DOHH2 (cell line): ENCODE results near the gene SYT3.
"Not testable (repeated sequence)": the region's sequence is repeated elsewhere in the genome, so short reads cannot be mapped to it uniquely, and the experiment has no call there.

Experiments used
- H3F3A ChIP-seq: fragments of 200-600 bp; sonication (generic), shearing (Covaris generic); 2 replicates; pipeline ENCODE4 v1.6.0; 2016; ENCODE audit warnings: antibody characterized with exemption, mild to moderate bottlenecking; ENCODE audit not compliant: control insufficient read depth, insufficient read depth
- H3K27ac ChIP-seq: fragments of 200-600 bp; sonication (generic); 2 replicates; pipeline ENCODE4 v1.5.1; 2014; ENCODE audit warnings: low read depth, mild to moderate bottlenecking, low read length, moderate library complexity
- H3K27me3 ChIP-seq: fragments of 200-600 bp; sonication (generic); 2 replicates; pipeline ENCODE4 v1.6.1; 2014; ENCODE audit warnings: mild to moderate bottlenecking, low read length, mixed read lengths; ENCODE audit not compliant: control insufficient read depth
- H3K36me3 ChIP-seq: fragments of 200-600 bp; sonication (generic); 2 replicates; pipeline ENCODE4 v1.6.1; 2014; ENCODE audit warnings: mild to moderate bottlenecking, low read length, moderate library complexity, mixed read lengths; ENCODE audit not compliant: control insufficient read depth
- H3K4me1 ChIP-seq: fragments of 200-600 bp; sonication (generic); 2 replicates; pipeline ENCODE4 v1.6.1; 2014; ENCODE audit warnings: mild to moderate bottlenecking, low read length, mixed read lengths; ENCODE audit not compliant: control insufficient read depth
- H3K4me2 ChIP-seq: fragments of 200-600 bp; sonication (generic); 2 replicates; pipeline ENCODE4 v1.6.0; 2014; ENCODE audit warnings: mild to moderate bottlenecking, low read length, moderate library complexity
- H3K4me3 ChIP-seq: fragments of 200-600 bp; sonication (generic); 2 replicates; pipeline ENCODE4 v1.5.1; 2014; ENCODE audit warnings: mild to moderate bottlenecking, low read length, mixed read lengths
- H3K79me2 ChIP-seq: fragments of 200-600 bp; sonication (generic); 2 replicates; pipeline ENCODE4 v1.6.1; 2014; ENCODE audit warnings: mild to moderate bottlenecking, low read length, mixed read lengths; ENCODE audit not compliant: control insufficient read depth
- H3K9me2 ChIP-seq: fragments of 200-600 bp; sonication (generic); replicated peaks from 2 replicates; pipeline ENCODE4 v1.6.1; 2014; ENCODE audit warnings: mild to moderate bottlenecking, low read length, mixed read lengths; ENCODE audit not compliant: control insufficient read depth
- H3K9me3 ChIP-seq: fragments of 200-600 bp; sonication (generic); 2 replicates; pipeline ENCODE4 v1.6.1; 2014; ENCODE audit warnings: antibody characterized with exemption, low read length, mixed read lengths; ENCODE audit not compliant: control insufficient read depth, insufficient read depth
- H4K20me1 ChIP-seq: fragments of 200-600 bp; sonication (generic); 2 replicates; pipeline ENCODE4 v1.6.0; 2014; ENCODE audit warnings: low read depth, mild to moderate bottlenecking, antibody characterized with exemption, low read length, moderate library complexity; ENCODE audit not compliant: control insufficient read depth, insufficient read depth
- CTCF ChIP-seq: fragments of 200-600 bp; sonication (generic); IDR thresholded peaks from one replicate; pipeline ENCODE4 v1.5.1; 2014; ENCODE audit warnings: antibody characterized with exemption, mild to moderate bottlenecking, low read depth, low read length; ENCODE audit not compliant: poor library complexity, severe bottlenecking
- EZH2phosphoT487 ChIP-seq: fragments of 200-600 bp; sonication (generic); IDR thresholded peaks from 2 replicates; pipeline ENCODE4 v1.6.1; 2017; ENCODE audit warnings: borderline replicate concordance, mild to moderate bottlenecking, antibody characterized with exemption, low read length, moderate library complexity, mixed read lengths

Gene SYT3

GRCh38 chr19:50626795-50627194, 12.9 kb downstream of the SYT3 start:
- Histone ChIP-seq H3K27ac (no peak overlapping the region), H3F3A (no peaks in the 10 kb centered on the region), H3K4me3 (no peak overlapping the region), H4K20me1 (no peaks in the 10 kb centered on the region), H3K4me2 (no peak overlapping the region), H3K27me3 (no peaks in the 10 kb centered on the region), H3K9me2 (no peaks in the 10 kb centered on the region), H3K4me1 (no peaks in the 10 kb centered on the region), H3K36me3 (no peaks in the 10 kb centered on the region), H3K9me3 (no peaks in the 10 kb centered on the region), H3K79me2 (no peaks in the 10 kb centered on the region)
- TF ChIP-seq CTCF, result no peak
- no peak for TF ChIP-seq EZH2phosphoT487

- no peaks in the 10 kb centered on the region for H3K36me3 ChIP-seq
- TF ChIP-seq CTCF, result no peak
- no peak for TF ChIP-seq EZH2phosphoT487
- H3K9me3 ChIP-seq, result no peaks in the 10 kb centered on the region
- no peak overlapping the region for H3K4me2 ChIP-seq
- no peaks in the 10 kb centered on the region for H3K79me2 ChIP-seq
- H3K4me3 ChIP-seq, result no peak overlapping the region
- H3K27ac ChIP-seq, result no peak overlapping the region
- no peaks in the 10 kb centered on the region for H3F3A ChIP-seq
- no peaks in the 10 kb centered on the region for H3K27me3 ChIP-seq
- no peaks in the 10 kb centered on the region for H3K9me2 ChIP-seq
- H4K20me1 ChIP-seq, result no peaks in the 10 kb centered on the region
- H3K4me1 ChIP-seq, result no peaks in the 10 kb centered on the region
These were observed 13.7 kb downstream of the SYT3 start for GRCh38 chr19:50626011-50626410.

- no peak overlapping the region for H3K27ac ChIP-seq
- no peak for TF ChIP-seq EZH2phosphoT487
- TF ChIP-seq CTCF, result no peak
- H3K9me3 ChIP-seq, result no peaks in the 10 kb centered on the region
- H3F3A ChIP-seq, result no peaks in the 10 kb centered on the region
- no peak overlapping the region for H3K4me3 ChIP-seq
- no peaks in the 10 kb centered on the region for H4K20me1 ChIP-seq
- no peaks in the 10 kb centered on the region for H3K9me2 ChIP-seq
- no peaks in the 10 kb centered on the region for H3K27me3 ChIP-seq
- H3K4me1 ChIP-seq, result no peaks in the 10 kb centered on the region
- no peaks in the 10 kb centered on the region for H3K36me3 ChIP-seq
- no peaks in the 10 kb centered on the region for H3K79me2 ChIP-seq
- H3K4me2 ChIP-seq, result no peak overlapping the region
These were observed 14.6 kb downstream of the SYT3 start for GRCh38 chr19:50624949-50625600.

- H3K79me2 ChIP-seq, H3K9me2 ChIP-seq, H3K4me1 ChIP-seq, H3K4me2 ChIP-seq, H3K27me3 ChIP-seq, H3K27ac ChIP-seq, H3K4me3 ChIP-seq, H4K20me1 ChIP-seq, H3K9me3 ChIP-seq, H3K36me3 ChIP-seq, H3F3A ChIP-seq: not testable (repeated sequence)
These were observed 19.2 kb downstream of the SYT3 start for GRCh38 chr19:50620394-50620906.

GRCh38 chr19:50619184-50619583, 20.5 kb downstream of the SYT3 start:
- not testable (repeated sequence) for H3K27me3 ChIP-seq, H3K9me3 ChIP-seq, H3K79me2 ChIP-seq, H3K36me3 ChIP-seq, H3F3A ChIP-seq, H3K4me3 ChIP-seq, H3K9me2 ChIP-seq, H3K27ac ChIP-seq, H4K20me1 ChIP-seq, H3K4me2 ChIP-seq, H3K4me1 ChIP-seq

- not testable (repeated sequence) for H3K4me3 ChIP-seq, H3K27me3 ChIP-seq, H4K20me1 ChIP-seq, H3K4me1 ChIP-seq, H3K27ac ChIP-seq, H3K36me3 ChIP-seq, H3K9me2 ChIP-seq, H3K79me2 ChIP-seq, H3K9me3 ChIP-seq, H3K4me2 ChIP-seq, H3F3A ChIP-seq
These were observed 21.3 kb downstream of the SYT3 start for GRCh38 chr19:50618379-50618778.
